K562 (cell line): ENCODE results near the gene SMAD1.

Experiments used
- ARNT ChIP-seq, 2 experiments: fragments of 450-650 bp; IDR thresholded peaks; 2 replicates each; pipeline ENCODE4 v1.6.1; 2016; ENCODE audit warnings: mild to moderate bottlenecking in 1 of 2
- FOXA1 ChIP-seq: fragments of 450-650 bp; IDR thresholded peaks from 2 replicates; pipeline ENCODE4 v1.6.1; 2016; ENCODE audit warnings: mild to moderate bottlenecking, borderline replicate concordance
- GATAD2A ChIP-seq: fragments of 450-650 bp; IDR thresholded peaks from 2 replicates; pipeline ENCODE4 v1.6.1; 2017
- GTF2E2 ChIP-seq: fragments of 200-800 bp; sonication (Bioruptor generic); IDR thresholded peaks from 2 replicates; pipeline ENCODE4 v1.6.1; 2016; ENCODE audit warnings: missing genetic modification characterization, missing compliant biosample characterization
- NBN ChIP-seq: fragments of 450-650 bp; IDR thresholded peaks from 2 replicates; pipeline ENCODE4 v1.6.1; 2016; ENCODE audit warnings: low read depth, mild to moderate bottlenecking
- SMAD1 ChIP-seq: fragments of 150-350 bp; IDR thresholded peaks from 2 replicates; pipeline ENCODE4 v1.6.1; 2014; ENCODE audit warnings: low read length, low read depth; ENCODE audit not compliant: partially characterized antibody
- TF ChIP-seq, protein P1 (sequence below), 2 experiments: fragments of 450-650 bp; formaldehyde crosslinking in 1 of 2; IDR thresholded peaks; 2 replicates each; pipeline versions ENCODE4 v1.4.0 to v1.6.1; 2014 to 2020; ENCODE audit warnings: mild to moderate bottlenecking in 2 of 2, borderline replicate concordance in 1 of 2, low read depth in 1 of 2
- TF ChIP-seq, protein P2 (sequence below), 3 experiments: IDR thresholded peaks in 2 of 3; conservative IDR thresholded peaks in 1 of 3; 2 replicates each; pipeline ENCODE4 v1.5.1; 2011 to 2012; ENCODE audit warnings: low read length in 3 of 3, mild to moderate bottlenecking in 3 of 3, control low read depth in 2 of 3, improper control_type of control experiment in 1 of 3, inconsistent platforms in 1 of 3, low read depth in 1 of 3, mixed read lengths in 1 of 3, moderate library complexity in 1 of 3; ENCODE audit not compliant: insufficient read depth in 2 of 3

DNA sequence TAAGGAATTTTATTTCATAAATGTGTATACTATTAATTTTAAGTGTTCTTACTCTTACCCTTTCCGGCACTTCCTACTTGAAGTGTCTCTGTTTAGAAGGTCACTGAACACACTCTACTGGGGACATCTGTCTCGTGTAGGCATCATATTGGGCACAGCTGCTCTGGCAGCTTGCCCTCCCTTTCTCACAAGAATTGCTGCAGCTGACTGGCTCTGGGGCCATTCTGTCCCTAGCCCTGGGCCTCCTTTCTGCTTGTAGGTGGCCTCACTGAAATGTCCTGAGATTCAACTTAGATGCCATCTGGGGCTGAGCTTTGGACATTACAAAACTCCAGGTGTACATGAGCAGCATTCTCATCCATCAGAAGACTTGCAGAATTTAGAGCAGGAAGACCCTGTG, 49.6 kb downstream of the SMAD1 start:
- TF ChIP-seq, protein P1, sequence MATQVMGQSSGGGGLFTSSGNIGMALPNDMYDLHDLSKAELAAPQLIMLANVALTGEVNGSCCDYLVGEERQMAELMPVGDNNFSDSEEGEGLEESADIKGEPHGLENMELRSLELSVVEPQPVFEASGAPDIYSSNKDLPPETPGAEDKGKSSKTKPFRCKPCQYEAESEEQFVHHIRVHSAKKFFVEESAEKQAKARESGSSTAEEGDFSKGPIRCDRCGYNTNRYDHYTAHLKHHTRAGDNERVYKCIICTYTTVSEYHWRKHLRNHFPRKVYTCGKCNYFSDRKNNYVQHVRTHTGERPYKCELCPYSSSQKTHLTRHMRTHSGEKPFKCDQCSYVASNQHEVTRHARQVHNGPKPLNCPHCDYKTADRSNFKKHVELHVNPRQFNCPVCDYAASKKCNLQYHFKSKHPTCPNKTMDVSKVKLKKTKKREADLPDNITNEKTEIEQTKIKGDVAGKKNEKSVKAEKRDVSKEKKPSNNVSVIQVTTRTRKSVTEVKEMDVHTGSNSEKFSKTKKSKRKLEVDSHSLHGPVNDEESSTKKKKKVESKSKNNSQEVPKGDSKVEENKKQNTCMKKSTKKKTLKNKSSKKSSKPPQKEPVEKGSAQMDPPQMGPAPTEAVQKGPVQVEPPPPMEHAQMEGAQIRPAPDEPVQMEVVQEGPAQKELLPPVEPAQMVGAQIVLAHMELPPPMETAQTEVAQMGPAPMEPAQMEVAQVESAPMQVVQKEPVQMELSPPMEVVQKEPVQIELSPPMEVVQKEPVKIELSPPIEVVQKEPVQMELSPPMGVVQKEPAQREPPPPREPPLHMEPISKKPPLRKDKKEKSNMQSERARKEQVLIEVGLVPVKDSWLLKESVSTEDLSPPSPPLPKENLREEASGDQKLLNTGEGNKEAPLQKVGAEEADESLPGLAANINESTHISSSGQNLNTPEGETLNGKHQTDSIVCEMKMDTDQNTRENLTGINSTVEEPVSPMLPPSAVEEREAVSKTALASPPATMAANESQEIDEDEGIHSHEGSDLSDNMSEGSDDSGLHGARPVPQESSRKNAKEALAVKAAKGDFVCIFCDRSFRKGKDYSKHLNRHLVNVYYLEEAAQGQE (IDR thresholded peaks at IDR 0.05; ENCODE audit: borderline replicate concordance): no peak
- TF ChIP-seq, protein P1 (CRISPR knock-in tag; IDR thresholded peaks at IDR 0.05; ENCODE audit: low read depth): no peak
- TF ChIP-seq GTF2E2 (tag) (no peak), ARNT (IDR thresholded peaks at IDR 0.05) (no peak), SMAD1 (no peak), FOXA1 (no peak), GATAD2A (no peak), NBN (no peak)
- TF ChIP-seq, protein P2, sequence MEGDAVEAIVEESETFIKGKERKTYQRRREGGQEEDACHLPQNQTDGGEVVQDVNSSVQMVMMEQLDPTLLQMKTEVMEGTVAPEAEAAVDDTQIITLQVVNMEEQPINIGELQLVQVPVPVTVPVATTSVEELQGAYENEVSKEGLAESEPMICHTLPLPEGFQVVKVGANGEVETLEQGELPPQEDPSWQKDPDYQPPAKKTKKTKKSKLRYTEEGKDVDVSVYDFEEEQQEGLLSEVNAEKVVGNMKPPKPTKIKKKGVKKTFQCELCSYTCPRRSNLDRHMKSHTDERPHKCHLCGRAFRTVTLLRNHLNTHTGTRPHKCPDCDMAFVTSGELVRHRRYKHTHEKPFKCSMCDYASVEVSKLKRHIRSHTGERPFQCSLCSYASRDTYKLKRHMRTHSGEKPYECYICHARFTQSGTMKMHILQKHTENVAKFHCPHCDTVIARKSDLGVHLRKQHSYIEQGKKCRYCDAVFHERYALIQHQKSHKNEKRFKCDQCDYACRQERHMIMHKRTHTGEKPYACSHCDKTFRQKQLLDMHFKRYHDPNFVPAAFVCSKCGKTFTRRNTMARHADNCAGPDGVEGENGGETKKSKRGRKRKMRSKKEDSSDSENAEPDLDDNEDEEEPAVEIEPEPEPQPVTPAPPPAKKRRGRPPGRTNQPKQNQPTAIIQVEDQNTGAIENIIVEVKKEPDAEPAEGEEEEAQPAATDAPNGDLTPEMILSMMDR (IDR thresholded peaks at IDR 0.05 in 2 of 3, conservative IDR thresholded peaks at IDR 0.05 in 1 of 3; ENCODE audit: insufficient read depth in 2 of 3, low read depth in 1 of 3, low read length in 3 of 3): no peak
